ENCODE measurements around the gene MPZL3.
"Not testable (repeated sequence)": the region's sequence is repeated elsewhere in the genome, so short reads cannot be mapped to it uniquely, and the experiment has no call there.

The MPZL3 gene

DNA sequence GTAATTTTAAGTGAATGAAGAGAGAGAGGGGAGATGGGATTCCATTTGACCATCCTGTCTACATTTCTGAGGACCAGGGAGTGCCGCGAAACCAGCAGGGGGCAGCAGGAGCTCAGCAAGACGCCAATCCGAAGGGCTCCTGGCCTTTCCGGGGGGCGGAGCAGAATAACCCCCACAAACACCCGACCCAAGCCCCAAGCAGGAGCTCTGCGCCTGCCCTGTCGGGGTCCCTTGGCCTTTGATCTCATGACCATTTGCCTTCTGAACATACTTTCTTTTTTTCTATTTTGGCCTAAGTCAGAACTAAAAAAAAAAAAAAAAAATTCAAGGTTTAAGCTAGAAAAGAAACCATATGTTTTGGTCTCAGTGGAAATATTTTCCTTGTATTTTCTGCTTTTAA lies 53.8 kb downstream of the MPZL3 start:
- peak; percentile 79 for DNase-seq (ENCODE audit: low spot score)
- TF ChIP-seq, protein P1, sequence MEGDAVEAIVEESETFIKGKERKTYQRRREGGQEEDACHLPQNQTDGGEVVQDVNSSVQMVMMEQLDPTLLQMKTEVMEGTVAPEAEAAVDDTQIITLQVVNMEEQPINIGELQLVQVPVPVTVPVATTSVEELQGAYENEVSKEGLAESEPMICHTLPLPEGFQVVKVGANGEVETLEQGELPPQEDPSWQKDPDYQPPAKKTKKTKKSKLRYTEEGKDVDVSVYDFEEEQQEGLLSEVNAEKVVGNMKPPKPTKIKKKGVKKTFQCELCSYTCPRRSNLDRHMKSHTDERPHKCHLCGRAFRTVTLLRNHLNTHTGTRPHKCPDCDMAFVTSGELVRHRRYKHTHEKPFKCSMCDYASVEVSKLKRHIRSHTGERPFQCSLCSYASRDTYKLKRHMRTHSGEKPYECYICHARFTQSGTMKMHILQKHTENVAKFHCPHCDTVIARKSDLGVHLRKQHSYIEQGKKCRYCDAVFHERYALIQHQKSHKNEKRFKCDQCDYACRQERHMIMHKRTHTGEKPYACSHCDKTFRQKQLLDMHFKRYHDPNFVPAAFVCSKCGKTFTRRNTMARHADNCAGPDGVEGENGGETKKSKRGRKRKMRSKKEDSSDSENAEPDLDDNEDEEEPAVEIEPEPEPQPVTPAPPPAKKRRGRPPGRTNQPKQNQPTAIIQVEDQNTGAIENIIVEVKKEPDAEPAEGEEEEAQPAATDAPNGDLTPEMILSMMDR (IDR thresholded peaks at IDR 0.05; ENCODE audit: extremely low read depth, missing control alignments), result peak; percentile 85

DNA sequence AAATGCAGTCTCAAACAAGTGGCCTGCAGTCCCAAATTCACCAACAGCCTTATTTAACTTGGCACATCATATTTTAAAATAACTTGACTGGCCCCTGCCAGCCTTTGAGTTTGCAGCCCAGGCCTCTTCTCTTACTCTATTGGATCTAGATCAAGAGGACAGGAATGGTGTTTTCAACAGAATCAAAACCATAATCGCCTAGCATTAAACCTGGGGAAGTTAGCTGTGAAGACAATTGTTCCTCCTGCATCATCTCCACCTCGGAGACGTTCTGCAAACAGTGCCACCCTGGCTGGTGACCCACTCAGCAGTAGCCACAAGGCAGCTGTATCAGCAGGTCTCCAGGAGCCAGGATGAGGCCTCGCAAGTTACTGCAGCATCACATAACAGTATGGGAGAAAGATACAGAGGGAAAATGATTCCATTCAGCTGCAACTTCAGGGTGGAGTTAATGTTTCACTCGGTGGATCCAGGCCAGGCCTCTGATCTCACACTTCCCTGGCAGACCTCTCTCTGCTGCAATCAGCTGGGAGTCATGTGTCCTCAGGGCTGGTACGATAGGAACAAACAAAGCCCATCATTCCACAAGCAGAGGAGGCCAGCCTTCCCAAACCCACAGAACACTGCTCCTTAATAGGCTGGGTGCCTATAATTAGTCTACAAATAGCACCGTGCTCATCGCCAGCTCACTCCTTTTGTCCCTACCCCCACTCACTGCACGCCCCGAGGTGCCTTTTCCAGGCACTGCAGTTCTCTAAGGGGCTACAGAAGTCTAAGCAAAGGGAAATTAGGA lies 57.1 kb downstream of the MPZL3 start:
- no peak for DNase-seq (ENCODE audit: low spot score)
- TF ChIP-seq, protein P1 (IDR thresholded peaks at IDR 0.05; ENCODE audit: extremely low read depth, missing control alignments), result no peak

DNA sequence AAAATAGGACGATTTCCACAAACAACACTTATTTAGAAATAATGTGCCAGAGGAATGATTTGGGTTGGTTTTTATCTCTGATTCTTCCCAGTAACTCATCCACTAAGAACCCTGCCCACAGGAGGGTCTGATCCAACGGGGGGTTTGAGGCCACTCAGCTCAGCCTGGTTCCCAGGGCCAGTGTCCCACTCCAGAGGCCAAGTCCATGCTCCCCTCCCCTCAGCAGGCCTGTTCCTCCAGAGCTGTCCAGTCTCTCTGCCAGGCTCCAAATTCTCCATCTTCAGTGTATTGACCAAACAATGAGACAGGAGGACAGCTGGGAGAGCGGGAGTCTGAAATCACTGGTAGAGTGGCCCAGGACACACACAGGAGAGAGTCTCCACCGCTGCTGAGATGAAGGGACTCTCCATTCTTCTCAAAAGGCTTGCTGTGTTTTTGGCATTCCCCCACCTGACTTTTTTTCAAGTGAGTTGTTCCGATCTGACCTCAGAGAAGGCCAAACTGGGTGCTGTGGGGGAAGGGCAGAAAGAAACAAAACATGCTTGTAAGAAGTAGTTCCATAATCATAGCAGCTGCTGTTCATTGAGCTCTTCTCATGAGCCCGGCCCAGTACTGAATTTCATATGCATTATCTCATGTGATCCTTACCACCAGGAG lies 58.1 kb downstream of the MPZL3 start:
- DNase-seq (ENCODE audit: low spot score), result peak; percentile 41
- TF ChIP-seq, protein P1 (IDR thresholded peaks at IDR 0.05; ENCODE audit: extremely low read depth, missing control alignments), result no peak

DNA sequence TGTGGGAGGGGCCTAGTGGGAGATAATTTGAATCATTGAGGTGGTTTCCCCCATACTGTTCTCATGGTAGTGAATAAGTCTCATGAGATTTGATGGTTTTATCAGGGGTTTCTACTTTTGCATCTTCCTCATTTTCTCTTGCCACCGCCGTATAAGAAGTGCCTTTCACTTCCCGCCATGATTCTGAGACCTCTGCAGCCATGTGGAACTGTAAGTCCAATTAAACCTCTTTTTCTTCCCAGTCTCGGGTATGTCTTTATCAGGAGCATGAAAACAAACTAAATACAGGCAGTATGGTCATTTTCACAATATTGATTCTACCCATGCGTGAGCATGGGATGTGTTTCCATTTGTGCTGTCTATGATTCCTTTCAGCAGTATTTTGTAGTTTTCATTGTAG lies 59.3 kb downstream of the MPZL3 start:
- DNase-seq (ENCODE audit: low spot score), result not testable (repeated sequence)

DNA sequence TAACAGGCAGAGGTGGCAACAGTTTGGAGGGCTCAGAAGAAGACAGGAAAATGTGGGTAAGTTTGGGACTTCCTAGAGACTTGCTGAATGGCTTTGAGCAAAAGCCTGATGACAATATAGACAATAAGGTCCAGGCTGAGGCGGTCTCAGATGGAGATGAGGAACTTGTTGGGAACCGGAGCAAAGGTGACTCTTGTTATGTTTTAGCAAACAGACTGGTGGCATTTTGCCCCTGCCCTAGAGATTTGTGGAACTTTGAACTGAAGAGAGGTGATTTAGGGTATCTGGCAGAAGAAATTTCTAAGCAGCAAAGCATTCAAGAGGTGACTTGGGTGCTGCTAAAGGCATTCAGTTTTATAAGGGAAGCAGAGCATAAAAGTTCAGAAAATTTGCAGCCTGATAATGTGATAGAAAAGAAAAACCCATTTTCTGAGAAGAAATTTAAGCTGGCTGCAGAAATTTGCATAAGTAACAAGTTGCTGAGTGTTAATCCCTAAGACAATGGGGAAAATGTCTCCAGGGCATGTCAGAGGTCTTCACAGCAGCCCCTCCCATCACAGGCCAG lies 61.1 kb downstream of the MPZL3 start:
- DNase-seq (ENCODE audit: low spot score), result not testable (repeated sequence)

GRCh38 chr11:118186346-118187107 lies 65.6 kb downstream of the MPZL3 start:
- TF ChIP-seq, protein P1 (IDR thresholded peaks at IDR 0.05; ENCODE audit: extremely low read depth, missing control alignments), result no peak
- no peak for DNase-seq (ENCODE audit: low spot score)

DNA sequence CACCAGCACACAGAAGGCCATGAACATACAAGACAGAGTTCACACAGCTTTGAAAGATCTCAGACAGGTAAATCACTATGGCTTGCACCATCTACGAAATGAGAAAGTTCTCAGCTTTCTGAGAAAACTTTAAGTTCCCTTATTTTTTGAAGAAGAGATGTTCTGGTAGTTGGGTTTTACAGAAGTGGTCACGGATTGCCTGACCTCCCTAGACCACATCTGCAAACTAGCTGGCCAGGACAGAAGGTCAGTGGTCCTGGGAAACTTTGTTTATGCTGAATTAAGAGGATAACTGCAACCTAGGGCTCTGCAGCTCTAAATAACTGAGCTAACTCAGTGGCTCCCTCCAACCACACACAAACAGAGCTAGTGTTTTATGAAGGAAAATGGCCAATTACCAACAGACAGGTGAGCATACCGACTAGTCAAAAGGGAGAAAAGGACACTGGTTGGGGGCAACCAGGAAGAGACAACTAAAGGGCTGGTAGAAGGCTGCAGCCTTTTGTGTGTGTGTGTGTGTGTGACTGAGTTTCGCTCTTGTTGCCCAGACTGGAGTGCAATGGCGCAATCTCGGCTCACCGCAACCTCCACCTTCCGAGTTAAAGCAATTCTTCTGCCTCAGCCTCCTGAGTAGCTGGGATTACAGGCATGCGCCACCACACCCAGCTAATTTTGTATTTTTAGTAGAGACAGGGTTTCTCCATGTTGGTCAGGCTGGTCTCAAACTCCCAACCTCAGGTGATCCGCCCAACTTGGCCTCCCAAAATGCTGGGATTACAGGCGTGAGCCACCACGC lies 67.2 kb downstream of the MPZL3 start:
- TF ChIP-seq, protein P1 (IDR thresholded peaks at IDR 0.05; ENCODE audit: extremely low read depth, missing control alignments), result no peak
- no peak for DNase-seq (ENCODE audit: low spot score)

DNA sequence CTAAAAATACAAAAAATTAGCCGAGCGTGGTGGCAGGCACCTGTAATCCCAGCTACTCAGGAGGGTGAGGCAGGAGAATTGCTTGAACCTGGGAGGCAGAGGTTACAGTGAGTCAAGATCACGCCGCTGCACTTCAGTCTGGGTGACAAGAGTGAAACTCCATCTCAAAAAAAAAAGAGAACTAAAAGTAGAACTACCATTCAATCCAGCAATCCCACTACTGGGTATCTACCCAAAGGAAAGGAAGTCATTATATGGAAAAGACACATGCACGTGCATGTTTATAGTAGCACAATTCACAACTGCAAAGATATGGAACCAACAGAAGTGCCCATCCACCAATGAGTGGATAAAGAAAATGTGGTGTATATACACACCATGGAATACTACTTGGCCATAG lies 68.5 kb downstream of the MPZL3 start:
- DNase-seq (ENCODE audit: low spot score), result not testable (repeated sequence)

Data from GM20000 (cell line).